Vagina (tissue), 2 donors: ENCODE results near the gene MAZ.

ENCODE experiments used
- POLR2A ChIP-seq, 2 donors: fragments of 450-650 bp; IDR thresholded peaks; one replicate each; pipeline ENCODE4 v1.6.1; 2017; ENCODE audit warnings: antibody characterized with exemption in 2 of 2, mild to moderate bottlenecking in 2 of 2, moderate library complexity in 2 of 2
- POLR2AphosphoS5 ChIP-seq, 2 donors: sonication (generic); formaldehyde crosslinking; IDR thresholded peaks; one replicate each; pipeline ENCODE4 v1.9.0; 2017; ENCODE audit warnings: antibody characterized with exemption in 2 of 2, mild to moderate bottlenecking in 2 of 2, low read depth in 1 of 2; ENCODE audit not compliant: insufficient read depth in 1 of 2
- TF ChIP-seq, protein P1 (sequence below), 3 experiments: fragments of 450-650 bp in 2 of 3; fragments of 200-600 bp in 1 of 3; sonication (generic) in 1 of 3; IDR thresholded peaks; one replicate each; pipeline ENCODE4 v1.5.1; 2017 to 2019; ENCODE audit warnings: antibody characterized with exemption in 3 of 3, mild to moderate bottlenecking in 2 of 3, moderate library complexity in 2 of 3

DNA sequence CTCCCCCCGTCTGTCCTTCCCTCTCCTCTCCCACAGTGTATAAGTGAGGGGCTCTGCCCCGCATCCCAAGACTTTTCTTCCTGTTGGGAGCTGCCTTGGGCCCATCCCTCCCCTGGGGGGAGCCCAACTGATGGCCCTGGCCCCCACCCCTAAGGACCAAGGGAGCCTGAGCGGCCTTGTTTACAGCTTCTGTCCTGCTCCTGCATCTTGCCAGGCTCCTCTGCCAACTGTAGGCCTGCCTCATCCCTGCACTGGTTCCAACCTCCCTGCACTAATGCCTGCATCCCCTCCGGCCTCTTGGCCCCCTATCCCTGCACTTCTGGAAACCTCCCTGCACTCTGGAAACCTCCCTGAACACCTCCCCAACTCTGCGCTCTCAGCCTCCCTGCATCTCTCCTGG, 8.3 kb downstream of the MAZ start:
- TF ChIP-seq, protein P1, sequence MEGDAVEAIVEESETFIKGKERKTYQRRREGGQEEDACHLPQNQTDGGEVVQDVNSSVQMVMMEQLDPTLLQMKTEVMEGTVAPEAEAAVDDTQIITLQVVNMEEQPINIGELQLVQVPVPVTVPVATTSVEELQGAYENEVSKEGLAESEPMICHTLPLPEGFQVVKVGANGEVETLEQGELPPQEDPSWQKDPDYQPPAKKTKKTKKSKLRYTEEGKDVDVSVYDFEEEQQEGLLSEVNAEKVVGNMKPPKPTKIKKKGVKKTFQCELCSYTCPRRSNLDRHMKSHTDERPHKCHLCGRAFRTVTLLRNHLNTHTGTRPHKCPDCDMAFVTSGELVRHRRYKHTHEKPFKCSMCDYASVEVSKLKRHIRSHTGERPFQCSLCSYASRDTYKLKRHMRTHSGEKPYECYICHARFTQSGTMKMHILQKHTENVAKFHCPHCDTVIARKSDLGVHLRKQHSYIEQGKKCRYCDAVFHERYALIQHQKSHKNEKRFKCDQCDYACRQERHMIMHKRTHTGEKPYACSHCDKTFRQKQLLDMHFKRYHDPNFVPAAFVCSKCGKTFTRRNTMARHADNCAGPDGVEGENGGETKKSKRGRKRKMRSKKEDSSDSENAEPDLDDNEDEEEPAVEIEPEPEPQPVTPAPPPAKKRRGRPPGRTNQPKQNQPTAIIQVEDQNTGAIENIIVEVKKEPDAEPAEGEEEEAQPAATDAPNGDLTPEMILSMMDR (IDR thresholded peaks at IDR 0.05) = no peak
- TF ChIP-seq POLR2A (IDR thresholded peaks at IDR 0.05) (no peak), POLR2AphosphoS5 (IDR thresholded peaks at IDR 0.05; ENCODE audit: insufficient read depth in 1 of 2, low read depth in 1 of 2) (no peak)
